Panc1 (cell line): ENCODE measurements around the gene ZNF474.

Source experiments
- CTCF ChIP-seq: fragments of 450-650 bp; IDR thresholded peaks from 2 replicates; pipeline ENCODE4 v1.5.1; 2017; ENCODE audit warnings: mild to moderate bottlenecking
- POLR2AphosphoS5 ChIP-seq: IDR thresholded peaks from 2 replicates; pipeline ENCODE4 v1.6.1; 2012; ENCODE audit warnings: mild to moderate bottlenecking, low read depth, low read length, moderate library complexity
- TCF7L2 ChIP-seq: IDR thresholded peaks from 2 replicates; pipeline ENCODE4 v1.6.1; 2011; ENCODE audit warnings: mild to moderate bottlenecking, low read depth, low read length, inconsistent platforms

- TF ChIP-seq CTCF: no peak
- no peak for TF ChIP-seq TCF7L2
- TF ChIP-seq POLR2AphosphoS5: no peak
Observed at GRCh38 chr5:122165559-122166078, 36.3 kb downstream of the ZNF474 start.
